GM18870 (cell line): Measurements from ENCODE around the gene MBD6.
A peak's percentile ranks its signal among the peaks of the same experiment; 100 is the strongest.

Experiments
- ATAC-seq: cut with Tn5 transposase; IDR thresholded peaks from one replicate; pipeline ENCODE4 v1.9.1; 2021; ENCODE audit warnings: moderate library complexity; ENCODE audit not compliant: unreplicated experiment

MBD6 gene

GRCh38 chr12:57522011-57522886 lies at the start of gene MBD6:
TSS of gene MBD6 (plus strand) at chr12:57522824. CDS start at chr12:57524304, 1,480 bp downstream.
- ATAC-seq = peak; percentile 30

- no peak for ATAC-seq
Observed at GRCh38 chr12:57473392-57473791, 49.2 kb upstream of the MBD6 start.

- ATAC-seq = no peak
Observed at GRCh38 chr12:57473886-57474285, 48.7 kb upstream of the MBD6 start.

- no peak for ATAC-seq
Observed at GRCh38 chr12:57474430-57474829, 48.2 kb upstream of the MBD6 start.

- no peak for ATAC-seq
Observed at GRCh38 chr12:57474862-57475261, 47.8 kb upstream of the MBD6 start.

- ATAC-seq = no peak
Observed at GRCh38 chr12:57475271-57476161, 47.1 kb upstream of the MBD6 start.

- ATAC-seq = no peak
Observed at GRCh38 chr12:57476162-57476992, 46.2 kb upstream of the MBD6 start.

- no peak for ATAC-seq
Observed at GRCh38 chr12:57476993-57477709, 45.5 kb upstream of the MBD6 start.

GRCh38 chr12:57477710-57478681 lies 44.6 kb upstream of the MBD6 start:
- no peak for ATAC-seq

- ATAC-seq = no peak
Observed at GRCh38 chr12:57479043-57479375, 43.6 kb upstream of the MBD6 start.

- ATAC-seq = no peak
Observed at GRCh38 chr12:57479376-57480115, 43.1 kb upstream of the MBD6 start, which contains the start of gene ARHGAP9. TSS of gene ARHGAP9 (minus strand) at chr12:57479866. CDS start at chr12:57479406, 460 bp downstream.

- no peak for ATAC-seq
Observed at GRCh38 chr12:57481671-57482070, 41.0 kb upstream of the MBD6 start.

- ATAC-seq = no peak
Observed at GRCh38 chr12:57483466-57483865, 39.2 kb upstream of the MBD6 start.

GRCh38 chr12:57485695-57486094 lies 36.9 kb upstream of the MBD6 start:
- no peak for ATAC-seq

GRCh38 chr12:57487055-57487596 lies 35.5 kb upstream of the MBD6 start:
- ATAC-seq = no peak

GRCh38 chr12:57487597-57488401 lies 34.8 kb upstream of the MBD6 start, which contains the start of gene MARS1:
TSS of gene MARS1 (plus strand) at chr12:57488068. CDS start at chr12:57488091, 23 bp downstream.
- ATAC-seq = peak; percentile 97
